GM18873 (cell line): ENCODE results near the gene SBF1.

ENCODE experiments used
- ATAC-seq: cut with Tn5 transposase; IDR thresholded peaks from one replicate; pipeline ENCODE4 v1.9.1; 2021; ENCODE audit warnings: mild to moderate bottlenecking, moderate library complexity, moderate number of reproducible peaks; ENCODE audit not compliant: unreplicated experiment, low FRiP score

Gene SBF1

GRCh38 chr22:50506611-50507420, 32.0 kb upstream of the SBF1 start:
- ATAC-seq, result peak; percentile 17

GRCh38 chr22:50505776-50506610, 31.2 kb upstream of the SBF1 start:
- no peak for ATAC-seq

- no peak for ATAC-seq
Measured at GRCh38 chr22:50505276-50505775, 30.5 kb upstream of the SBF1 start.

DNA sequence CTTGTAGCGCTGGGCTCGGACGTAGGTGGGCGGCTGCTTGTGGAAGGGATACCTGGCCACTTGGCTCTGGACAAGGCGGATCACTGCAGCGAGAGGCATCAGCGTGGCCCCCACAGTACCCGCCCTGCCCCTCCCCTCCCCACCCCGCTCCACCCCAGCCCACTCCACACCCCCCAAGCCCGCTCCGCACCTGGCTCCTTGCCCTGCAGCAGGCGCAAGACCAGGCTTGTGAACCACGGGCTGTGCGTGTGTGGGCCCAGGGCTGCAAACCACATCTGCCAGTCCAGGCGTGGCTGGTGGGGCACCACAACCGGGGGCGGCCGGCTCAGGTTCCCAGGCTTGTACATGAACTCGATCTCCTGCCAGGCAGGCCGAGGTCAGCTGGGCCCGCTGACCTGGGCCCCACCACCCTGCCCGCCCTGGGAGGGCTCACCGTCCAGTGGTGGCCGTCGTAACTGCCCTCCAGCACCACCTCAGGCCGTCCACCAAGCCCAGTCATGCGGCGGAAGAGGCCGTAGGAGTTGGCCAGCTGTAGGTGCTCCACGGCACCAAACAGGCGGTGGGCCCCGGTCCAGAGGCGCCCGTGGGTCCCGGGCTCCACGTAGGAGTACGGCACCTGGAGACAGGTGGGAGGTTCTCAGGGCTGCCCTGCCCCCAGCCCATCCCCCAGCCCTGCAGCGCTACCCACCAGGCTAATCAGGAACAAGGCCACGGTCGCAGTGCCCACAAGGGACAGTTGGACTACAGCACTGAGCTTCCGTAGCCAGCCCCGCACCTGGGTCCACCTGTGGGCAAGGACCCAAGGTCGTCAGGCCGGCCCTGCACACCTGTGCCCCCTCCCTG, 29.8 kb upstream of the SBF1 start:
- no peak for ATAC-seq

GRCh38 chr22:50503475-50504145, 28.8 kb upstream of the SBF1 start:
- ATAC-seq, result no peak

- no peak for ATAC-seq
Measured at GRCh38 chr22:50502628-50503474, 28.0 kb upstream of the SBF1 start.

DNA sequence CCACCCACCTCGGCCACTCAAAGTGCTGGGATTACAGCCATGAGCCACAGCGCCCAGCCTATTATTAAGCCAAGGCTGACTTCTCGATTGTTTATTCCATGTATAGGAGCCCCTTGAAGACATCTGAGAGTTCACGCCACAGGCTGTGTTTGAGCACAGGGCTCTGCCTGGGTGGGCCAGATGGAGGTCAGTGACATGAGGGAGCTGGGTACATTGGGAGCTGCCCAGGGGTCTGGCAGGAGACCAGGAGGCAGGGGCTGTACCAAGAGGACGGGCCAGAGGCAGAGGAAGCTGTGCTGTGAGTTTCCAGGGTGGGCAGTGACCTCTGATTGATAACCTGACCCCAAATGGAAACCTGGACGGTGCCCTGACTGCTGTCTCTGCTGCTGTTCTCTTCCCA, 27.3 kb upstream of the SBF1 start:
- ATAC-seq, result no peak

DNA sequence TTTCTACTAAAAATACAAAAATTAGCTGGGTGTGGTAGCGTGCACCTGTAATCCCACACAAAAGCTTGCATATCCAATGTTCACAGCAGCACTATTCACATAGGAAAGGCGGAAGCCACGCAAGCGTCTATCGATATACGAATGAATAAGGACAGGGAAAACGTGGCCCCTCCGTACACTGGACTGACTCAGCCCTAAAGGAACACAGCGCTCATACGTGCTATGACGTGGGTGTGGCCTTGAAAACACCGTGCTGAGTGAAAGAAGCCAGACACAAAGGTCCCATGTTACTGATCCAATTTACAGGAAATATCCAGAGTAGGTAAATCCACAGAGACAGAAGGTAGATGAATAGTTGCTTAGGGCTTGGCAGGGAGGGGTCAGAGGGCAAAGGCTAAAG, 25.6 kb upstream of the SBF1 start:
- ATAC-seq, result no peak

- ATAC-seq, result no peak
Measured at GRCh38 chr22:50498322-50498890, 23.6 kb upstream of the SBF1 start.

DNA sequence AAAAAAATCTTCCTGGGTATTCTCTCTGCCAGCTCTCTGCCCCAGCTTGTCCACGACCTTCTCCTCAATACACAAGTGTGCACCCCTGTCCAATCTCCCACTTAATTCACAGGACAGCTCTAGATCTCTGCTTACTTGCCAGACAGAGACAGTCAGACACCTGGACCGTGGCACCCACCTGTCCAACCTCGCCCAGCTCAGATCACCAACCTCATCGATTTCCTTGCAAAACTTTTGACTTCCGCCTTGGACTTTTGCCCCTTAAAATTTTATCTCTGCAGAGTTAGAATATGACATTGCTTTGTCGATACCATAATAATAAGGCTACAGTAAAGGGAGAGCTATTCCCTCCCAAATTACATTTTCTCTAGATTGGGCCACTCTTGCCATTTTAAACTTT, 22.3 kb upstream of the SBF1 start:
- no peak for ATAC-seq

- ATAC-seq, result no peak
Measured at GRCh38 chr22:50490531-50491308, 15.9 kb upstream of the SBF1 start.

DNA sequence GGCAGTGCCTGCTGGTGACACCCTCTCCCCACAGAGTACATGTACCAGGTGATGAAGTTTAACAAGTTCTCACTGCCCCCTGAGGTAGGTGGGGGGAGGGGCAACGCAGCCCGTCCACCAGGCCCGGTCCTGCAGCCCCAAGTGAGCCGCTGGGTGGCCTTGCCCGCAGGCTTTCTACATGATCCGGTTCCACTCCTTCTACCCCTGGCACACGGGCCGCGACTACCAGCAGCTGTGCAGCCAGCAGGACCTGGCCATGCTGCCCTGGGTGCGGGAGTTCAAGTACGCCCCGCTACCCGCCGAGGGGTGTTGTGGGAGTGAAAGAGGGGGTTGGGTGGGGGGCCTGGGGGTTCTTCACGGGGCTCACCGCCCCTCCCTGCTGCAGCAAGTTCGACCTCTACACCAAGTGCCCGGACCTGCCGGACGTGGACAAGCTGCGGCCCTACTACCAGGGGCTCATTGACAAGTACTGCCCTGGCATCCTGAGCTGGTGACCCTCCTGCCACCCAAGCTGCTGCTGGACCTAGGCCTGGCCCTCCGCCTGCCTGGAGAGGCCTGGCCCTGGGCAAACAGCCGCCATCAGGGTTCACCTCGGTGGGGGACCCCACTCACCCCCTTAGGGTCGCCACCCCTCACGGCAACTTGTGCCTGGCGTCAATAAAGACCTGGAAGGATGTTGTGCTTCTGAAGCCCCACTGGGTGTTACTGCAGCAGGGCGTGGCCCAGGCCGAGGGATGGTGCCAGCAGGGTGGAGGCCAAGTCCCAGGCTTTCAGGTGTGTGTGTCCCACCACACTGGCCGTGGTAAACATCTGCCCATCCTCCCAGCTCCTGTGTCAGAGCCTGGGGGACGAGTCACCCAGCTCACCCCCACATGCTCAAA, 14.8 kb upstream of the SBF1 start:
- no peak for ATAC-seq

GRCh38 chr22:50488886-50489285, 14.1 kb upstream of the SBF1 start:
- ATAC-seq, result no peak

GRCh38 chr22:50488006-50488677, 13.3 kb upstream of the SBF1 start:
- ATAC-seq, result no peak

- no peak for ATAC-seq
Measured at GRCh38 chr22:50487290-50488005, 12.6 kb upstream of the SBF1 start.
